HG02938 (cell line): ENCODE data around the gene OR6J1.
"Not testable (repeated sequence)": the region's sequence is repeated elsewhere in the genome, so short reads cannot be mapped to it uniquely, and the experiment has no call there.

Source experiments
- ATAC-seq: cut with Tn5 transposase; IDR thresholded peaks from one replicate; pipeline ENCODE4 v1.9.1; 2021; ENCODE audit warnings: mild to moderate bottlenecking, moderate library complexity; ENCODE audit not compliant: unreplicated experiment

OR6J1 gene

GRCh38 chr14:22651586-22651985 is 7.4 kb upstream of the OR6J1 start:
- ATAC-seq = no peak

- ATAC-seq = no peak
Measured at GRCh38 chr14:22650960-22651521, 6.9 kb upstream of the OR6J1 start.

- ATAC-seq = no peak
Measured at GRCh38 chr14:22650046-22650739, 6.0 kb upstream of the OR6J1 start.

- no peak for ATAC-seq
Measured at GRCh38 chr14:22648506-22648905, 4.4 kb upstream of the OR6J1 start.

DNA sequence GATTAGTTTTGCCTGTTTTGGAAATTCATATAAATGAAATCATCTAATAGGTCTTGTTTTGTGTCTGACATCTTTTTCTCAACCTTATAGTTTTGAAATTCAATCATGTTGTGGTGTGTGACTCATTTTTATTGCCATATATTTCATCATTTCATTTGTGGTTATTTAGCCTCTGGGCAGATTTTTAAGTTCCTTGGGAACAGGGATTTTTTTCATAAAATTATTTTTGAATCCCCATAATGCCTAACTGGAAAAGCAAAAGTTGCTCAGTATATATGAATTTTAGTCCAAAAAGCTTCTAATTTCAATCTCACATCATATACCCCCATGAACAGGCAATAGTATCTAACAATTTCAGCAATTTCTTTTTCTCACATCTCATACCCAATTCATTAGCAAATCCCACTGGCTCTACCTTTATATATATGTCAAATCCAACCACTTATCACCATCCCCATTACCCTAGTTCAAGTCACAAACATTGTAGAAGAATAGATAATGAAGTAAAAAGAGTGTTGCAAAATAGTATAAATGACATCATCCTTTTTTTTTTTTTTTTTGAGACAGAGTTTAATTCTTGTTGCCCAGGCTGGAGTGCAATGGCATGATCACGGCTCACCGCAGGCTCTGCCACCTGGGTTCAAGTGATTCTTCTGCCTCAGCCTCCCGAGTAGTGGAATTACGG is 2.6 kb upstream of the OR6J1 start:
- ATAC-seq = no peak

DNA sequence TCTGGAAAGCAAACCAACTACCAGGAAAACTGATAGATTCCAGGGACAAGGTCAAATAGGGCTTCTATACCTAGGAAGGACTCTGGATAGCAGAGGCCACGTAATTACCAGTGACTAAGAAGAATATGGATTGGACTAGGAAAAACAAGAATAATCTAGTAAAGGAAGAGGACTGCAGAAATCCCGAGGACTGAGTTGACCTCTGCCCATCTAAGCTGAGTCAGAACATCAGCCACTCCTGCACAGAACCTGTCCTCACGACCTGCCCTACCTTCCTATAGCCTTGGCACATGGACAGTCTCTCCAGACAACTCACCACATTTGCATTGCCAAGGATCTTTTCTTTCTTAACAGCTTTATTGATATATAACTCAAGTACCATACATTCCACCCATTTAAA is 2.3 kb downstream of the OR6J1 start:
- no peak for ATAC-seq

DNA sequence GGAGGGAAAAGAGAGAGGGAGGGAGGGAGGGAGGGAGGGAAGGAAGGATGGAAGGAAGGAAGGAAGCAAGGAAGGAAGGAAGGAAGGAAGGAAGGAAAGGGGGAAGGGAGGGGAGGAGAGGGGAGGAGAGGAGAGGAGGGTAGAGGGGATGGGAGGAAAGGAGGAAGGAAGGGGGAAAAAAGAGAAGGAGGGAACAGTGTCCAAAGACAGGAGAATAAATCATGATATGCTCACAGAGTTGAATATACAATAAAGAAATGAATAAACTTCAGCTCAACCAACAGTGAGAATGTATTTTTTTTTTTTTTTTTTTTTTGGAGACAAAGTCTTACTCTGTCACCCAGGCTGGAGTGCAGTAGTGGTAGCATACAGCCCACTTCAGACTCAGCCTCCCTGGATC is 4.0 kb downstream of the OR6J1 start:
- ATAC-seq = no peak

DNA sequence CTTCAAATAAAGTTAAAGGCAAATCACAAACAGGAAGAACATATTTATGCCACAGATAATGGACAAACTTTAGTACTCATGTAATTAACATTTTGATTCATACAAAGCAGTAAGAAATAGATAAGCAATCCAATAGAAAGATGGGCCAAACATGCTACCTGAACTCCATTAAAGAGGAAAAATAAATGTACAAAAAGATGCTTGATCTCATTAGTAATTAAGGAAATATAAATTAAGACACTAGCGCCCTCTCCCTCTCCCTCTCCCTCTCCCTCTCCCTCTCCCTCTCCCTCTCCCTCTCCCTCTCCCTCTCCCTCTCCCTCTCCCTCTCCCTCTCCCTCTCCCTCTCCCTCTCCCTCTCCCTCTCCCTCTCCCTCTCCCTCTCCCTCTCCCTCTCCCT is 8.2 kb downstream of the OR6J1 start:
- ATAC-seq = not testable (repeated sequence)

DNA sequence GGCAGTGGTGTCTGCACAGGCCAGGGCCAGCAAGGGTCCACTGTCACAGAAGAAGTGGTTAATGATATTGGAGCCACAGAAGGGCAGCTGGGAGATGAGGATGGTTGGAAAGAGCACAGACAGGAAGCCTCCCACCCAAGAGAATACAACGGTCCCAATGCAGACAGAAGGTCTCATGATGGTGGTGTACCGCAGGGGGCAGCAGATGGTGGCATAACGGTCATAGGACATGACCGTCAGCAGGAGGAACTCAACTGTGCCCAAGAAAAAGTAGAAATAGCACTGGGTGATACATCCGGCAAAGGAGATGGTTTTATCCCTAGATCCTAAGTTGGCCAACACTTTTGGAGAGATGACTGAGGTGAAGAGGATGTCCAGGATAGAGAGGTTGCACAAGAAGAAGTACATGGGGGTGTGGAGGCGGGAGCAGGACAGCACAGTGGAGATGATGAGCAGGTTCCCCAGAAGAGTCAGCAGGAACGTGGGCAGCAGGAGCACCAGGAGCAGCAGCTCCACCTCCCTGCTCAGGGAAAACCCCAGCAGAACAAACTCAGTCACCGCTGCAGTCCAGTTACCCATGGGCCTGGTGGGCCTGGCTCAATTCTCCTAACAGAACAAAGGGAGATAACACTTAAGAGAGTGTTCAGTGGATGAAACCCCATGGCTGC is 9.8 kb downstream of the OR6J1 start:
- no peak for ATAC-seq

GRCh38 chr14:22630486-22630885 is 13.7 kb downstream of the OR6J1 start:
- ATAC-seq = no peak

GRCh38 chr14:22630066-22630465 is 14.1 kb downstream of the OR6J1 start:
- no peak for ATAC-seq

DNA sequence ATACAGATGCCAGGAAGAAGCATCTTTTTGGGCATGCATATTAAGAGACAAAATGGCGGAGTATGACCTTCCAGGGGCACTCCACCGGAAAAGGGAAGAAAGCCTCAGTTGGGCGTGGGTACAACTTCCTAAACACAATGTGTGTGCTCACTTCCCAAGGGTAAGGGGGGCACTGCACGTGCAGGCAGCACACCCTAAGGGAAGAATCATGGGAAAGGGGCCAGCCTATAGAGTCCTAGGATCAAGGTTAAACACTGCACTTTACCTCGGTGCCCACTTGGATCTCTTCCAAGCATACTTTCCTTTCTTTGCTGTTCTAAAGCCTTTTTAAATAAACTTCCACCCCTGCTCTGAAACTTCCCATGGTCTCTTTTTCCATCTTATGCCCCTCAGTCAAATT is 14.8 kb downstream of the OR6J1 start:
- no peak for ATAC-seq

DNA sequence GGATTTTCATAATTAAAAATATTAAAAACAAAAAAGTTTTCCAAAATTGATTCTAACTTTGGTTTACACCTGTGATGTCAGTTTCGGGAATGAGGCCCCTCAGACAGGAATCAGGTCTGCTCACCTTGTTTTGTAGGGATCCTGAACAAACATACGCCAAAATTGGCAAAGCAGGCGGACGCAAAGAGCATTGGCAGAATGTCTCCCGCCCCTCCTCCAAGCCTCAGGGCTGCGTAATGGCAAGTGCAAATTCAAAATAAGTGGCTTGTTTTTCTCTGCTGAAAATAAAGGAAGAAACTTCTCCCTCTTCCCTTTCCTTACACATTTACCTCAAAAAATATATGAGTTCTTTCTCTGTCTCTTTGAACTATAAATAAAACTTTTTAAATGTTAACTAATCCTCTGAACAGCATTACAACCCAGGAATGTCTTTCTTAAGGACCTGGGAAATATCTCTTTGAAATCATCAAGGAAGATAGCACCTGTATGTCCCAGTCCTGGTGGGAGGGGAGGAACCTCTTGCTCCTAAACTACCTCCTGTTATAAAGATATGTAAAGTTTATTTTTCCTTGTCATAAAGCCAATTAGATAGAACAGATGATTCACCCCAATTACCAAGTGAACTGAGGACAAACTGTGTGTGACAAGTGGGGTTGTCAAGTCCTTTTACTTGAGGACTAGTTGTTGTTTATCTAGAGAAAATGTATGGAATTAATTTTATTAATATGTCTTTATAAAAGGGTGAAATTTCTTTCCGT is 16.5 kb downstream of the OR6J1 start:
- ATAC-seq = no peak

DNA sequence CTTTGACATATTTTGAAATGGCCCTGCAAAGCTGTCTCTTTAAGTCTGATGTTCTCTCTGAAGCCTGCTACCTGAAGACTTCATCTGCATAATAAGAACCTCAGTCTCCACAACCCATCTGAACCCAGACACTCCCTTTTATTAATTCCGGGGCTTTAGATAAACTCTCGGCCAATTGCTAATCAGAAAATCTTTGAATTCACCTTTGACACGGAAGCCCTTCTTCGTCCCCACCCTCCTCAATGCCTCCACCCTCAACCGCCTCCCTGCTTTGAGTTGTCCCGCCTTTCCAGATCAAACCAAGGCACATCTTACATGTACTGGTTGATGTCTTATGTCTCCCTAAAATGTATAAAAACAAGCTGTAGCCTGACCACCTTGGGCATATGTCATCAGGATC is 17.6 kb downstream of the OR6J1 start:
- ATAC-seq = no peak

GRCh38 chr14:22623047-22623446 is 21.1 kb downstream of the OR6J1 start:
- ATAC-seq = no peak

DNA sequence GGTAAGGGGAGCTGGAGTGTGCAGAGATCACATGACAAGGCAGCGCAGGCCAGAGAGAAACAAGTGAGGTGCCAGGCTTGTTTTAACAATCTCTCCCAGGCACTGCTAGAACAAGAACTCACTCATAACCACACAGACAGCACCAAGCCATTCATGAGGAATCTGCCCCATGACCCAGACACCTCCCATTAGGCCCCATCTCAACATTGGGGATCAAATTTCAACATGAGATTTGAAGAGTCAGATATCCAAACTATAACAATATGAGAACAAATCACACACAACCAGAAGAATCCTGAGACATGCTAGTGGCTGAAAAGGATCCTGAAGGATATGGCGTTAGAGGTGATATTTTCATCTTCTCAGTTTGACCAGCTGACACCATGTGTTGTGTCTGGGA is 21.9 kb downstream of the OR6J1 start:
- no peak for ATAC-seq

DNA sequence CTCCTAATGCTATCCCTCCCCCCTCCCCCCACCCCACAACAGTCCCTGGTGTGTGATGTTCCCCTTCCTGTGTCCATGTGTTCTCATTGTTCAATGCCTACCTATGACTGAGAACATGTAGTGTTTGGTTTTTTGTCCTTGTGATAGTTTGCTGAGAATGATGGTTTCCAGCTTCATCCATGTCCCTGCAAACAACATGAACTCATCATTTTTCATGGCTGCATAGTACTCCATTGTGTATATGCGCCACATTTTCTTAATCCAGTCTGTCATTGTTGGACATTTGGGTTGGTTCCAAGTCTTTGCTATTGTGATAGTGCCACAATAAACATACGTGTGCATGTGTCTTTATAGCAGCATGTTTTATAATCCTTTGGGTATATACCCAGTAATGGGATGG is 28.4 kb downstream of the OR6J1 start:
- ATAC-seq = not testable (repeated sequence)

GRCh38 chr14:22614240-22614799 is 29.8 kb downstream of the OR6J1 start:
- ATAC-seq = no peak

- ATAC-seq = no peak
Measured at GRCh38 chr14:22613736-22614239, 30.4 kb downstream of the OR6J1 start.

GRCh38 chr14:22613106-22613695 is 31.0 kb downstream of the OR6J1 start:
- ATAC-seq = no peak
